H1 (cell line): Measurements from ENCODE around the gene SLC4A11. TPM values are rescaled to one million over a fixed set of nuclear protein-coding genes. Genes with fewer than 3 reads are reported as not detected.
A peak's percentile ranks its signal among the peaks of the same experiment; 100 is the strongest.

Experiments used
- CTCF ChIA-PET: fragments of 300-600 bp; sonication (Branson Sonifier 250); formaldehyde crosslinking; loops from one replicate; lab custom pipeline; 2021; ENCODE audit not compliant: partially characterized antibody; lab: Charles Lee
- POLR2A ChIA-PET: fragments of 300-600 bp; sonication (Branson Sonifier 250); formaldehyde crosslinking; loops from one replicate; lab custom pipeline; 2021; ENCODE audit warnings: inconsistent platforms; ENCODE audit not compliant: partially characterized antibody; lab: Charles Lee
- DNase-seq, 2 experiments: peaks; one replicate each; pipeline versions ENCODE4 v3.0.0 to v3.0.0-alpha.2; 2010 to 2022; ENCODE audit warnings: low spot score in 2 of 2, low read depth in 1 of 2, mixed read lengths in 1 of 2
- FAIRE-seq: peaks from 2 replicates; lab custom pipeline; 2011; peaks lifted over from hg19 to GRCh38; lab: Jason Lieb, UNC
- H2AFZ ChIP-seq: 2 replicates; pipeline ENCODE4 v1.8.1; 2012; ENCODE audit warnings: low read length, inconsistent platforms
- H2AK5ac ChIP-seq: 2 replicates; pipeline ENCODE4 v1.6.1; 2013; ENCODE audit warnings: low read depth, low read length
- H2BK120ac ChIP-seq: replicated peaks from 2 replicates; pipeline ENCODE3; 2013; ENCODE audit warnings: low read depth, low read length, inconsistent platforms
- H2BK12ac ChIP-seq: 2 replicates; pipeline ENCODE4 v1.6.1; 2013; ENCODE audit warnings: low read depth, low read length
- H2BK15ac ChIP-seq: 2 replicates; pipeline ENCODE4 v1.6.1; 2013; ENCODE audit warnings: low read length
- H2BK20ac ChIP-seq: 2 replicates; pipeline ENCODE4 v1.6.1; 2013; ENCODE audit warnings: low read length
- H2BK5ac ChIP-seq: 2 replicates; pipeline ENCODE4 v1.6.1; 2013; ENCODE audit warnings: low read depth, low read length
- H3K14ac ChIP-seq: 2 replicates; pipeline ENCODE4 v1.6.1; 2013; ENCODE audit warnings: inconsistent platforms; ENCODE audit not compliant: insufficient read length
- H3K18ac ChIP-seq: 2 replicates; pipeline ENCODE4 v1.6.1; 2013; ENCODE audit warnings: low read length; ENCODE audit errors: extremely low read depth
- H3K23ac ChIP-seq: 2 replicates; pipeline ENCODE4 v1.6.1; 2013; ENCODE audit warnings: inconsistent platforms; ENCODE audit not compliant: insufficient read length
- H3K23me2 ChIP-seq: 2 replicates; pipeline ENCODE4 v1.6.1; 2013; ENCODE audit warnings: low read depth, low read length
- H3K27ac ChIP-seq: 2 replicates; pipeline ENCODE4 v1.6.1; 2011; ENCODE audit warnings: low read depth, low read length, inconsistent platforms
- H3K27me3 ChIP-seq, 4 experiments: replicated peaks in 1 of 4; 1 replicate in 1 of 4; 2 replicates in 3 of 4; pipeline versions ENCODE4 v1.6.1 to v1.8.1; 2011 to 2013; ENCODE audit warnings: low read length in 3 of 4, mild to moderate bottlenecking in 3 of 4, inconsistent platforms in 2 of 4, mixed read lengths in 2 of 4, moderate library complexity in 1 of 4; ENCODE audit not compliant: control insufficient read depth in 3 of 4, insufficient read depth in 3 of 4; ENCODE audit errors: extremely low read depth in 1 of 4
- H3K36me3 ChIP-seq, 4 experiments: 2 replicates each; pipeline versions ENCODE4 v1.6.1 to v1.8.1; 2011 to 2013; ENCODE audit warnings: mild to moderate bottlenecking in 4 of 4, low read length in 3 of 4, moderate library complexity in 2 of 4, control low read depth in 1 of 4, inconsistent platforms in 1 of 4; ENCODE audit not compliant: insufficient read depth in 4 of 4, control insufficient read depth in 2 of 4
- H3K4ac ChIP-seq: replicated peaks from 2 replicates; pipeline ENCODE3; 2013; ENCODE audit warnings: low read length, low read depth, mixed read lengths, inconsistent platforms; ENCODE audit not compliant: insufficient read length
- H3K4me1 ChIP-seq, 4 experiments: replicated peaks in 1 of 4; 1 replicate in 1 of 4; 2 replicates in 3 of 4; pipeline versions ENCODE4 v1.6.1 to v1.8.1; 2011 to 2013; ENCODE audit warnings: low read length in 3 of 4, inconsistent platforms in 2 of 4, mixed read lengths in 1 of 4; ENCODE audit not compliant: insufficient read depth in 4 of 4, control insufficient read depth in 3 of 4
- H3K4me2 ChIP-seq, 2 experiments: 2 replicates each; pipeline versions ENCODE4 v1.6.1 to v1.8.1; 2011 to 2013; ENCODE audit warnings: low read depth in 2 of 2, low read length in 2 of 2, control low read depth in 1 of 2, inconsistent platforms in 1 of 2, mild to moderate bottlenecking in 1 of 2; ENCODE audit not compliant: insufficient read depth in 1 of 2
- H3K4me3 ChIP-seq, 4 experiments: fragments of 200-600, 300-600 bp in 1 of 4; sonication (generic), shearing (Covaris generic), sonication (Bioruptor Twin) in 1 of 4; 2 replicates each; pipeline versions ENCODE4 v1.5.1 to v1.8.1; 2011 to 2016; ENCODE audit warnings: low read length in 4 of 4, low read depth in 3 of 4, control low read depth in 2 of 4, inconsistent platforms in 2 of 4, mild to moderate bottlenecking in 2 of 4, mixed read lengths in 1 of 4, moderate library complexity in 1 of 4; ENCODE audit not compliant: insufficient read depth in 2 of 4; ENCODE audit errors: extremely low read depth in 1 of 4
- H3K56ac ChIP-seq: replicated peaks from 2 replicates; pipeline ENCODE3; 2013; ENCODE audit warnings: low read depth, mild to moderate bottlenecking, mixed read lengths, low read length, inconsistent platforms; ENCODE audit not compliant: insufficient read length
- H3K79me1 ChIP-seq: 2 replicates; pipeline ENCODE4 v1.6.1; 2013; ENCODE audit warnings: low read depth, low read length, control low read depth
- H3K79me2 ChIP-seq, 2 experiments: 2 replicates each; pipeline versions ENCODE4 v1.6.1 to v1.8.1; 2012 to 2013; ENCODE audit warnings: low read length in 2 of 2, mild to moderate bottlenecking in 2 of 2, inconsistent platforms in 1 of 2; ENCODE audit not compliant: insufficient read depth in 2 of 2, control insufficient read depth in 1 of 2
- H3K9ac ChIP-seq, 4 experiments: replicated peaks in 1 of 4; 1 replicate in 1 of 4; 2 replicates in 3 of 4; pipeline versions ENCODE4 v1.6.1 to v1.8.1; 2011 to 2013; ENCODE audit warnings: low read depth in 3 of 4, low read length in 3 of 4, control low read depth in 2 of 4, mild to moderate bottlenecking in 2 of 4, moderate library complexity in 2 of 4, inconsistent platforms in 1 of 4; ENCODE audit errors: extremely low read depth in 1 of 4
- H3K9me3 ChIP-seq, 2 experiments: 2 replicates each; pipeline versions ENCODE4 v1.6.1 to v1.8.1; 2012 to 2013; ENCODE audit warnings: mild to moderate bottlenecking in 2 of 2, moderate library complexity in 2 of 2, control low read depth in 1 of 2, inconsistent platforms in 1 of 2, low read depth in 1 of 2, low read length in 1 of 2, mixed read lengths in 1 of 2; ENCODE audit not compliant: insufficient read depth in 2 of 2
- H4K20me1 ChIP-seq, 2 experiments: replicated peaks in 1 of 2; 2 replicates each; pipeline versions ENCODE3 to v1.8.1; 2011 to 2013; ENCODE audit warnings: inconsistent platforms in 2 of 2, low read length in 2 of 2, mild to moderate bottlenecking in 1 of 2; ENCODE audit not compliant: insufficient read depth in 2 of 2, control insufficient read depth in 1 of 2
- H4K5ac ChIP-seq: 2 replicates; pipeline ENCODE4 v1.6.1; 2013; ENCODE audit warnings: low read length, low read depth, mixed read lengths, inconsistent platforms; ENCODE audit not compliant: insufficient read length
- H4K8ac ChIP-seq: 2 replicates; pipeline ENCODE4 v1.8.0; 2013; ENCODE audit warnings: mild to moderate bottlenecking, moderate library complexity, low read length, inconsistent platforms; ENCODE audit not compliant: insufficient read depth; ENCODE audit errors: extremely low read depth
- H4K91ac ChIP-seq: replicated peaks from 2 replicates; pipeline ENCODE3; 2013; ENCODE audit warnings: low read length, mixed read lengths, inconsistent platforms; ENCODE audit not compliant: insufficient read length
- CHD1 ChIP-seq: IDR thresholded peaks from 2 replicates; pipeline ENCODE4 v1.6.1; 2012; ENCODE audit warnings: low read depth, low read length, improper control_type of control experiment
- EZH2 ChIP-seq: fragments of 200-600 bp; sonication (generic); IDR thresholded peaks from 2 replicates; pipeline ENCODE4 v1.7.1; 2012; ENCODE audit warnings: low read depth, mild to moderate bottlenecking, moderate library complexity, low read length, inconsistent platforms; ENCODE audit not compliant: severe bottlenecking
- MAX ChIP-seq: IDR thresholded peaks from 2 replicates; pipeline ENCODE4 v1.6.1; 2012; ENCODE audit warnings: inconsistent platforms
- WGBS, 2 experiments: shearing (Covaris generic) in 1 of 2; methylation state at CpG; one replicate each; pipeline versions ENCODE4 v1.1.6 to v1.1.7; 2013 to 2015; ENCODE audit warnings: low lambda C conversion rate in 2 of 2, mixed read lengths in 2 of 2, inconsistent platforms in 1 of 2, low coverage in 1 of 2, missing lambda C conversion rate in 1 of 2; ENCODE audit not compliant: insufficient replicate concordance in 2 of 2, insufficient coverage in 1 of 2, insufficient read length in 1 of 2; ENCODE audit errors: extremely low coverage in 1 of 2, missing lambda C conversion rate in 1 of 2; 5-methylcytosine and 5-hydroxymethylcytosine counted together
- polyA plus RNA-seq, 7 experiments: library from polyadenylated mRNA; depleted of rRNA in 3 of 7; stranded (reverse) in 5 of 7; unstranded in 2 of 7; fragments of >200 nt in 5 of 7; fragments of 200-250 nt in 2 of 7; gene quantifications; 1 replicate in 5 of 7; 2 replicates in 1 of 7; 4 replicates in 1 of 7; pipeline versions ENCODE4 v1.2.1 to v1.2.3, GENCODE V29; 2011 to 2013; ENCODE audit warnings: missing spikeins in 2 of 7, mixed read lengths in 2 of 7
- total RNA-seq: library from RNA; stranded (reverse); fragmentation: NEBNext Ultra II Directional; extraction: Animal tissue kit (Norgen Biotek cat#: 25700); gene quantifications from 2 replicates; pipeline ENCODE4 v1.2.1, GENCODE V29; 2021

The SLC4A11 gene
- total and polyA plus RNA-seq, 2 of the 8 experiments (the other 6 are each of a cell fraction or from before 2014, with no cell fraction given) = 11.9 to 32.3 TPM

GRCh38 chr20:3238616-3239025 is 369 bp downstream of the SLC4A11 start:
- Histone ChIP-seq H3K4me3 (peak overlapping the region; percentile 47 to 79 (median 76)), H2BK12ac (no peak overlapping the region), H4K20me1 (peaks cover 0 to 12% of the 10 kb centered on the region in 2 experiments), H3K27me3 (peaks cover 13 to 40% (median 35%) of the 10 kb centered on the region in 4 experiments), H3K4me2 (peak overlapping the region; percentile 87 to 99), H3K4me1 (peaks cover 0 to 19% (median 7%) of the 10 kb centered on the region in 4 experiments; a peak in 6 of 7 replicates), H3K9me3 (no peaks in the 10 kb centered on the region), H3K27ac (no peak overlapping the region), H4K8ac (peak overlapping the region; percentile 71; the same call in 1 of the 2 replicates), H3K4ac (no peak overlapping the region), H4K5ac (no peak overlapping the region), H3K79me2 (no peaks in the 10 kb centered on the region), H2AFZ (no peak overlapping the region), H2BK20ac (no peak overlapping the region), H3K14ac (no peak overlapping the region), H3K9ac (no peak overlapping the region; a peak in 1 of 7 replicates), H3K18ac (no peak overlapping the region; the same call in 1 of the 2 replicates), H3K23ac (no peak overlapping the region), H2BK120ac (no peak overlapping the region), H4K91ac (no peak overlapping the region), H3K56ac (no peak overlapping the region), H2AK5ac (no peak overlapping the region), H3K36me3 (peaks cover 0 to 5% (median 0%) of the 10 kb centered on the region in 4 experiments; a peak in 1 of 8 replicates), H3K79me1 (no peaks in the 10 kb centered on the region), H3K23me2 (peaks cover 16% of the 10 kb centered on the region; the same call in 1 of the 2 replicates), H2BK15ac (no peak overlapping the region), H2BK5ac (no peak overlapping the region)
- WGBS, 2 experiments = 1% methylated on average over 18 of the region's 48 CpGs; no CpG with 5 or more reads in 1 of the 2 experiments
- DNase-seq (no peak), FAIRE-seq (no peak)
- POLR2A ChIA-PET = interaction anchor here (0.9 to 4.5 kb wide), 8 partner anchors 10 to 76 kb away, joined by 3 to 61 read pairs (median 6); partner anchors contain the start of gene ITPA
- CTCF ChIA-PET = interaction anchor here (0.7 to 6.2 kb wide), 4 partner anchors 10 to 128 kb away, joined by 3 to 47 read pairs (median 3); no protein-coding TSS in a partner anchor
- TF ChIP-seq EZH2 (peak; percentile 30), CHD1 (no peak), MAX (no peak)
